ENCODE results near the gene THSD4.

THSD4 gene

GRCh38 chr15:71337197-71337845 lies 222.1 kb downstream of the THSD4 start:
- Histone ChIP-seq H3K27me3 (ENCODE audit: control insufficient read depth, insufficient read depth, low read length) (no peaks in the 10 kb centered on the region), H3K9me3 (ENCODE audit: control insufficient read depth, low read length) (no peaks in the 10 kb centered on the region), H3K4me1 (ENCODE audit: control insufficient read depth, insufficient read depth, low read length) (peaks cover 13% of the 10 kb centered on the region), H3K36me3 (ENCODE audit: control insufficient read depth, insufficient read depth, low read length) (no peaks in the 10 kb centered on the region), H3K9ac (ENCODE audit: low read length) (no peak overlapping the region), H3K4me3 (ENCODE audit: low read length) (no peak overlapping the region)

GRCh38 chr15:71338265-71338664 lies 223.0 kb downstream of the THSD4 start:
- H3K4me3 ChIP-seq (ENCODE audit: low read length): no peak overlapping the region
- no peaks in the 10 kb centered on the region for H3K36me3 ChIP-seq (ENCODE audit: control insufficient read depth, insufficient read depth, low read length)
- H3K9me3 ChIP-seq (ENCODE audit: control insufficient read depth, low read length): no peaks in the 10 kb centered on the region
- peaks cover 13% of the 10 kb centered on the region for H3K4me1 ChIP-seq (ENCODE audit: control insufficient read depth, insufficient read depth, low read length)
- H3K9ac ChIP-seq (ENCODE audit: low read length): no peak overlapping the region
- H3K27me3 ChIP-seq (ENCODE audit: control insufficient read depth, insufficient read depth, low read length): no peaks in the 10 kb centered on the region

- Histone ChIP-seq H3K27me3 (ENCODE audit: control insufficient read depth, insufficient read depth, low read length) (no peaks in the 10 kb centered on the region), H3K9ac (ENCODE audit: low read length) (no peak overlapping the region), H3K36me3 (ENCODE audit: control insufficient read depth, insufficient read depth, low read length) (no peaks in the 10 kb centered on the region), H3K4me1 (ENCODE audit: control insufficient read depth, insufficient read depth, low read length) (peaks cover 13% of the 10 kb centered on the region), H3K9me3 (ENCODE audit: control insufficient read depth, low read length) (no peaks in the 10 kb centered on the region), H3K4me3 (ENCODE audit: low read length) (no peak overlapping the region)
Measured at GRCh38 chr15:71338827-71339542, 223.7 kb downstream of the THSD4 start.

GRCh38 chr15:71341811-71342550 lies 226.7 kb downstream of the THSD4 start:
- no peak overlapping the region for H3K9ac ChIP-seq (ENCODE audit: low read length)
- H3K36me3 ChIP-seq (ENCODE audit: control insufficient read depth, insufficient read depth, low read length): no peaks in the 10 kb centered on the region
- no peaks in the 10 kb centered on the region for H3K9me3 ChIP-seq (ENCODE audit: control insufficient read depth, low read length)
- no peaks in the 10 kb centered on the region for H3K27me3 ChIP-seq (ENCODE audit: control insufficient read depth, insufficient read depth, low read length)
- H3K4me3 ChIP-seq (ENCODE audit: low read length): no peak overlapping the region
- peaks cover 7% of the 10 kb centered on the region for H3K4me1 ChIP-seq (ENCODE audit: control insufficient read depth, insufficient read depth, low read length)

GRCh38 chr15:71342658-71343057 lies 227.4 kb downstream of the THSD4 start:
- Histone ChIP-seq H3K9ac (ENCODE audit: low read length) (no peak overlapping the region), H3K4me1 (ENCODE audit: control insufficient read depth, insufficient read depth, low read length) (peaks cover under 1% of the 10 kb centered on the region), H3K36me3 (ENCODE audit: control insufficient read depth, insufficient read depth, low read length) (no peaks in the 10 kb centered on the region), H3K4me3 (ENCODE audit: low read length) (no peak overlapping the region), H3K27me3 (ENCODE audit: control insufficient read depth, insufficient read depth, low read length) (no peaks in the 10 kb centered on the region), H3K9me3 (ENCODE audit: control insufficient read depth, low read length) (no peaks in the 10 kb centered on the region)

- Histone ChIP-seq H3K4me1 (ENCODE audit: control insufficient read depth, insufficient read depth, low read length) (no peaks in the 10 kb centered on the region), H3K4me3 (ENCODE audit: low read length) (no peak overlapping the region), H3K36me3 (ENCODE audit: control insufficient read depth, insufficient read depth, low read length) (no peaks in the 10 kb centered on the region), H3K9me3 (ENCODE audit: control insufficient read depth, low read length) (no peaks in the 10 kb centered on the region), H3K27me3 (ENCODE audit: control insufficient read depth, insufficient read depth, low read length) (no peaks in the 10 kb centered on the region), H3K9ac (ENCODE audit: low read length) (no peak overlapping the region)
Measured at GRCh38 chr15:71344316-71344715, 229.0 kb downstream of the THSD4 start.

GRCh38 chr15:71345186-71345585 lies 229.9 kb downstream of the THSD4 start:
- no peaks in the 10 kb centered on the region for H3K36me3 ChIP-seq (ENCODE audit: control insufficient read depth, insufficient read depth, low read length)
- H3K9me3 ChIP-seq (ENCODE audit: control insufficient read depth, low read length): no peaks in the 10 kb centered on the region
- no peaks in the 10 kb centered on the region for H3K27me3 ChIP-seq (ENCODE audit: control insufficient read depth, insufficient read depth, low read length)
- no peak overlapping the region for H3K4me3 ChIP-seq (ENCODE audit: low read length)
- H3K9ac ChIP-seq (ENCODE audit: low read length): no peak overlapping the region
- H3K4me1 ChIP-seq (ENCODE audit: control insufficient read depth, insufficient read depth, low read length): no peaks in the 10 kb centered on the region

- no peaks in the 10 kb centered on the region for H3K9me3 ChIP-seq (ENCODE audit: control insufficient read depth, low read length)
- no peak overlapping the region for H3K9ac ChIP-seq (ENCODE audit: low read length)
- no peak overlapping the region for H3K4me3 ChIP-seq (ENCODE audit: low read length)
- no peaks in the 10 kb centered on the region for H3K36me3 ChIP-seq (ENCODE audit: control insufficient read depth, insufficient read depth, low read length)
- no peaks in the 10 kb centered on the region for H3K4me1 ChIP-seq (ENCODE audit: control insufficient read depth, insufficient read depth, low read length)
- no peaks in the 10 kb centered on the region for H3K27me3 ChIP-seq (ENCODE audit: control insufficient read depth, insufficient read depth, low read length)
Measured at GRCh38 chr15:71346464-71346863, 231.2 kb downstream of the THSD4 start.

- no peak overlapping the region for H3K4me3 ChIP-seq (ENCODE audit: low read length)
Measured at GRCh38 chr15:71348597-71348996, 233.3 kb downstream of the THSD4 start.

GRCh38 chr15:71349336-71349735 lies 234.1 kb downstream of the THSD4 start:
- H3K4me1 ChIP-seq (ENCODE audit: control insufficient read depth, insufficient read depth, low read length): no peaks in the 10 kb centered on the region
- no peaks in the 10 kb centered on the region for H3K9me3 ChIP-seq (ENCODE audit: control insufficient read depth, low read length)
- H3K4me3 ChIP-seq (ENCODE audit: low read length): no peak overlapping the region
- H3K36me3 ChIP-seq (ENCODE audit: control insufficient read depth, insufficient read depth, low read length): no peaks in the 10 kb centered on the region
- no peaks in the 10 kb centered on the region for H3K27me3 ChIP-seq (ENCODE audit: control insufficient read depth, insufficient read depth, low read length)
- H3K9ac ChIP-seq (ENCODE audit: low read length): no peak overlapping the region

More at GRCh38 chr15:71348597-71348996, 233.3 kb downstream of the THSD4 start:
- Histone ChIP-seq H3K36me3 (ENCODE audit: control insufficient read depth, insufficient read depth, low read length) (no peaks in the 10 kb centered on the region), H3K4me1 (ENCODE audit: control insufficient read depth, insufficient read depth, low read length) (no peaks in the 10 kb centered on the region), H3K9me3 (ENCODE audit: control insufficient read depth, low read length) (no peaks in the 10 kb centered on the region), H3K27me3 (ENCODE audit: control insufficient read depth, insufficient read depth, low read length) (no peaks in the 10 kb centered on the region), H3K9ac (ENCODE audit: low read length) (no peak overlapping the region)

- Histone ChIP-seq H3K9me3 (ENCODE audit: control insufficient read depth, low read length) (no peaks in the 10 kb centered on the region), H3K9ac (ENCODE audit: low read length) (no peak overlapping the region), H3K4me1 (ENCODE audit: control insufficient read depth, insufficient read depth, low read length) (no peaks in the 10 kb centered on the region), H3K36me3 (ENCODE audit: control insufficient read depth, insufficient read depth, low read length) (no peaks in the 10 kb centered on the region), H3K4me3 (ENCODE audit: low read length) (no peak overlapping the region), H3K27me3 (ENCODE audit: control insufficient read depth, insufficient read depth, low read length) (no peaks in the 10 kb centered on the region)
Measured at GRCh38 chr15:71349736-71350526, 234.7 kb downstream of the THSD4 start.
